ENCODE results near the gene DUS1L. TPM values are rescaled to one million over a fixed set of nuclear protein-coding genes. Genes with fewer than 3 reads are reported as not detected.

DUS1L gene
- total RNA-seq, 1 donor from 2014 or later: 64.0 TPM

DNA sequence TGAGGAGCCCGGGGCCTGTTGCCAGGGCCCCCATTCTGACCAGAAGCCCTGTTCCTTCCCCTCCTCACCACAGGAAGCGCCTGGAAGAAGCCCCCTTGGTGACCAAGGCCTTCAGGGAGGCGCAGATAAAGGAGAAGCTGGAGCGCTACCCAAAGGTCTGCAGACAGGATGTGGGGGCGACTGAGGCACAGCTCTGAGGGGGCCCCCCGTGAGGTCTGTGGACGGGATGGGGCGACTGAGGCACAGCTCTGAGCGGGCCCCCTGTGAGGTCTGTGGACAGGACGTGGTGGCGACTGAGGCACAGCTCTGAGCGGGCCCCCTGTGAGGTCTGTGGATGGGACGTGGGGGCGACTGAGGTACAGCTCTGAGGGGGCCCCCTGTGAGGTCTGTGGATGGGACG lies 56.2 kb downstream of the DUS1L start:
- no peak for TF ChIP-seq CTCF (IDR thresholded peaks at IDR 0.05)
- H3K27me3 Mint-ChIP-seq (ENCODE audit: low read depth): no peaks in the 10 kb centered on the region
- H3K27ac Mint-ChIP-seq (ENCODE audit: unreplicated experiment): no peak overlapping the region
- H3K4me3 Mint-ChIP-seq (ENCODE audit: unreplicated experiment): no peak overlapping the region
- H3K36me3 Mint-ChIP-seq (ENCODE audit: low read depth): no peaks in the 10 kb centered on the region
- peaks cover 4% of the 10 kb centered on the region for H3K4me1 Mint-ChIP-seq (ENCODE audit: low read depth)
- DNase-seq (ENCODE audit: low spot score): no peak
- H3K9me3 Mint-ChIP-seq (ENCODE audit: low read depth): no peaks in the 10 kb centered on the region

DNA sequence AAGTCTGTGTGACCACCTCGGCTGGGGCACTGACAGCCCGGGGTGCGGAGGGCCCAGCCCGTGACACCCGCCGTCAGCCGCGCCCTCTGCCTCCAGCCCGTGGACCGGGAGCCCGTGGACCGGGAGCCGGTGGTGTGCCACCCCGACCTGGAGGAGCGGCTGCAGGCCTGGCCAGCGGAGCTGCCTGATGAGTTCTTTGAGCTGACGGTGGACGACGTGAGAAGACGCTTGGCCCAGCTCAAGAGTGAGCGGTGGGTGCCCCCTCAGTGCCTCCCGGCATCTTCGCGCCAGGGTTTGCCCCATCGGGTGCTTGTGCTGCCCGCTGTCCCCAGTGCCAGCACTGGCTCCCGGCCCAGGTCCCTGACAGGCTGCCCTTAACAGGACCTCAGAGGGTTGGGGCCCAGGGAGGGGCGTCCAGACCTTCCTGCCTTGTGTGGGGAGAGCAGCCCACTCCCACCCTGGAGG lies 56.6 kb downstream of the DUS1L start:
- Mint-ChIP-seq H3K27me3 (ENCODE audit: low read depth) (no peaks in the 10 kb centered on the region), H3K36me3 (ENCODE audit: low read depth) (no peaks in the 10 kb centered on the region), H3K9me3 (ENCODE audit: low read depth) (no peaks in the 10 kb centered on the region), H3K27ac (ENCODE audit: unreplicated experiment) (no peak overlapping the region), H3K4me3 (ENCODE audit: unreplicated experiment) (no peak overlapping the region), H3K4me1 (ENCODE audit: low read depth) (peaks cover 5% of the 10 kb centered on the region)
- no peak for TF ChIP-seq CTCF (IDR thresholded peaks at IDR 0.05)
- no peak for DNase-seq (ENCODE audit: low spot score)

DNA sequence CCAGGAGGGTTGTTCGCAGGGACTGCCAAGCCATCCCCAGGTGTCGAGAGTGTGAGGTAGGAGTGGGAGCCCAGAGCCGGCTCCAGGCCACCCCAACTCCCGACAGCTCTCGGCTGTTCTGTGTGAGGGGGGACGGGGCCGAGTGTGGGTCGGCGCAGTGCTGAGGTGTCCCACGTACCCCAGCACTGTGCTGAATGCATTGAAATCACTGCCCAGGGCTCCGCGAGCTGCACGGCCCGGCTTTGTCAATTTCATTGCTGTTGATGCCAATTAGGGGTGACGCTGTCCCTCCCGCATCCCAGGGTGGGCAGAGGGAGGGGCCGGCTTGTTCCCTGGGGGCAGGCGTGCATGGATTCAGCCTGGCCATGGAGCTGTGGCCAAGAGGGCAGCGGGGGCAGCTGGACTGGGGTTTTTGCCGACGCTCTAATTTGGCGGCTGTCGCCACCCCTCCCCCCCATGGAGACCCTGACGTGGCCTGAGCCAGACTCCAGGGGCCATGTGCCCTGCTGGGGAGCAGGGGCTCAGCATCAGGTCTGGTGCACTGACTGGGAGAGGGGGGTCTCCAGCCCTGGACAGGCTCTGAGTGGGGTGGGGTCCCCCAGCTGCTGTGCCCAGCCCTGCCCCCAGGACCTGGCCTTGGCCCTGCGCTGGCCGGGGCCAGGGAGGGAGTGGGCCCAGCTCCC lies 57.2 kb downstream of the DUS1L start:
- Mint-ChIP-seq H3K36me3 (ENCODE audit: low read depth) (no peaks in the 10 kb centered on the region), H3K9me3 (ENCODE audit: low read depth) (no peaks in the 10 kb centered on the region), H3K27me3 (ENCODE audit: low read depth) (no peaks in the 10 kb centered on the region), H3K4me1 (ENCODE audit: low read depth) (peaks cover 11% of the 10 kb centered on the region), H3K27ac (ENCODE audit: unreplicated experiment) (no peak overlapping the region), H3K4me3 (ENCODE audit: unreplicated experiment) (no peak overlapping the region)
- no peak for TF ChIP-seq CTCF (IDR thresholded peaks at IDR 0.05)
- no peak for DNase-seq (ENCODE audit: low spot score)

Other genes with a start within 250 kb of the DUS1L start
- 122 to 133 TPM (median 131 TPM) in 3 replicates for gene MCRIP1, start 232.5 kb downstream of the DUS1L start, total RNA-seq
- gene PPP1R27, start 230.8 kb downstream of the DUS1L start, total RNA-seq: not detected in 3 replicates
- 958 to 1,257 TPM (median 1,012 TPM) in 3 replicates for gene P4HB, start 205.3 kb downstream of the DUS1L start, total RNA-seq
- 452 to 481 TPM (median 476 TPM) in 3 replicates for gene ARHGDIA, start 194.5 kb downstream of the DUS1L start, total RNA-seq
- gene ALYREF, start 174.2 kb downstream of the DUS1L start, total RNA-seq: 56.0 to 73.7 TPM (median 59.8 TPM) in 3 replicates
- gene ANAPC11, start 174.1 kb downstream of the DUS1L start, total RNA-seq: 120 to 132 TPM (median 122 TPM) in 3 replicates
- gene NPB, start 163.6 kb downstream of the DUS1L start, total RNA-seq: 0.48 to 1.3 TPM (median 1.3 TPM) in 3 replicates
- 28.5 to 32.5 TPM (median 28.8 TPM) in 3 replicates for gene PCYT2, start 154.4 kb downstream of the DUS1L start, total RNA-seq
- gene SIRT7, start 147.6 kb downstream of the DUS1L start, total RNA-seq: 14.5 to 16.0 TPM (median 15.8 TPM) in 3 replicates
- 28.3 to 38.1 TPM (median 37.8 TPM) in 3 replicates for gene MAFG, start 138.1 kb downstream of the DUS1L start, total RNA-seq
- gene PYCR1, start 128.5 kb downstream of the DUS1L start, total RNA-seq: 154 to 235 TPM (median 224 TPM) in 3 replicates
- not detected in 3 replicates for gene MYADML2, start 118.6 kb downstream of the DUS1L start, total RNA-seq
- gene NOTUM, start 104.6 kb downstream of the DUS1L start, total RNA-seq: 0.29 TPM in 1 of 3 replicates, not detected in the others
- 30.4 to 36.9 TPM (median 36.1 TPM) in 3 replicates for gene ASPSCR1, start 88.2 kb downstream of the DUS1L start, total RNA-seq
- 18.1 to 25.1 TPM (median 19.2 TPM) in 3 replicates for gene CENPX, start 42.9 kb downstream of the DUS1L start, total RNA-seq
- gene LRRC45, start 42.5 kb downstream of the DUS1L start, total RNA-seq: 7.9 to 12.8 TPM (median 8.2 TPM) in 3 replicates
- 14.9 to 32.7 TPM (median 32.3 TPM) in 3 replicates for gene RAC3, start 34.1 kb downstream of the DUS1L start, total RNA-seq
- gene DCXR, start 28.1 kb downstream of the DUS1L start, total RNA-seq: 52.8 to 59.8 TPM (median 58.2 TPM) in 3 replicates
- gene RFNG, start 14.0 kb downstream of the DUS1L start, total RNA-seq: 29.7 to 47.4 TPM (median 45.2 TPM) in 3 replicates
- 79.8 to 103 TPM (median 82.8 TPM) in 3 replicates for gene GPS1, start 13.9 kb downstream of the DUS1L start, total RNA-seq
- gene FASN, start 32.4 kb upstream of the DUS1L start, total RNA-seq: 132 to 145 TPM (median 141 TPM) in 3 replicates
- gene CCDC57, start 147.0 kb upstream of the DUS1L start, total RNA-seq: 23.5 to 39.8 TPM (median 24.1 TPM) in 3 replicates
- gene SLC16A3, start 163.2 kb upstream of the DUS1L start, total RNA-seq: 53.3 to 206 TPM (median 189 TPM) in 3 replicates
- 93.0 to 94.5 TPM (median 93.9 TPM) in 3 replicates for gene CSNK1D, start 207.9 kb upstream of the DUS1L start, total RNA-seq